ENCODE results near the gene CCSER1.
"Not testable (repeated sequence)": the region's sequence is repeated elsewhere in the genome, so short reads cannot be mapped to it uniquely, and the experiment has no call there.

CCSER1 gene

GRCh38 chr4:91035276-91035675 lies 908.1 kb downstream of the CCSER1 start:
- no peak for DNase-seq (ENCODE audit: low read depth, low spot score)

GRCh38 chr4:91037951-91038350 lies 910.8 kb downstream of the CCSER1 start:
- no peak for DNase-seq (ENCODE audit: low read depth, low spot score)

- DNase-seq (ENCODE audit: low read depth, low spot score) = no peak
Observed at GRCh38 chr4:91057871-91058270, 930.7 kb downstream of the CCSER1 start.

- DNase-seq (ENCODE audit: low read depth, low spot score) = no peak
Observed at GRCh38 chr4:91058345-91058744, 931.2 kb downstream of the CCSER1 start.

- peak; percentile 6 for DNase-seq (ENCODE audit: low read depth, low spot score)
Observed at GRCh38 chr4:91064157-91064853, 937.1 kb downstream of the CCSER1 start.

- no peak for DNase-seq (ENCODE audit: low read depth, low spot score)
Observed at GRCh38 chr4:91065117-91065516, 937.9 kb downstream of the CCSER1 start.

GRCh38 chr4:91070736-91071135 lies 943.5 kb downstream of the CCSER1 start:
- DNase-seq (ENCODE audit: low read depth, low spot score) = no peak

GRCh38 chr4:91076147-91076546 lies 949.0 kb downstream of the CCSER1 start:
- DNase-seq (ENCODE audit: low read depth, low spot score) = no peak

GRCh38 chr4:91085961-91086360 lies 958.8 kb downstream of the CCSER1 start:
- DNase-seq (ENCODE audit: low read depth, low spot score) = no peak

GRCh38 chr4:91087743-91088142 lies 960.5 kb downstream of the CCSER1 start:
- DNase-seq (ENCODE audit: low read depth, low spot score) = no peak

GRCh38 chr4:91089178-91089577 lies 962.0 kb downstream of the CCSER1 start:
- no peak for DNase-seq (ENCODE audit: low read depth, low spot score)

- DNase-seq (ENCODE audit: low read depth, low spot score) = no peak
Observed at GRCh38 chr4:91092398-91092980, 965.3 kb downstream of the CCSER1 start.

- DNase-seq (ENCODE audit: low read depth, low spot score) = not testable (repeated sequence)
Observed at GRCh38 chr4:91094220-91094619, 967.0 kb downstream of the CCSER1 start.

- DNase-seq (ENCODE audit: low read depth, low spot score) = no peak
Observed at GRCh38 chr4:91099666-91100065, 972.5 kb downstream of the CCSER1 start.

GRCh38 chr4:91108751-91109150 lies 981.6 kb downstream of the CCSER1 start:
- DNase-seq (ENCODE audit: low read depth, low spot score) = no peak

GRCh38 chr4:91111556-91111955 lies 984.4 kb downstream of the CCSER1 start:
- no peak for DNase-seq (ENCODE audit: low read depth, low spot score)

- no peak for DNase-seq (ENCODE audit: low read depth, low spot score)
Observed at GRCh38 chr4:91113130-91113706, 986.0 kb downstream of the CCSER1 start.

GRCh38 chr4:91114386-91114785 lies 987.2 kb downstream of the CCSER1 start:
- DNase-seq (ENCODE audit: low read depth, low spot score) = no peak

- no peak for DNase-seq (ENCODE audit: low read depth, low spot score)
Observed at GRCh38 chr4:91116861-91117260, 989.7 kb downstream of the CCSER1 start.

- DNase-seq (ENCODE audit: low read depth, low spot score) = no peak
Observed at GRCh38 chr4:91118597-91118996, 991.4 kb downstream of the CCSER1 start.

GRCh38 chr4:91123742-91124141 lies 996.5 kb downstream of the CCSER1 start:
- no peak for DNase-seq (ENCODE audit: low read depth, low spot score)

GRCh38 chr4:91127192-91127591 lies 1000.0 kb downstream of the CCSER1 start:
- DNase-seq (ENCODE audit: low read depth, low spot score) = no peak

- no peak for DNase-seq (ENCODE audit: low read depth, low spot score)
Observed at GRCh38 chr4:91127831-91128230, 1000.6 kb downstream of the CCSER1 start.

All from smooth muscle cell of the brain vasculature (primary cell).